GM10266 (cell line): Measurements from ENCODE around the gene PKP3.
"Not testable (repeated sequence)": the region's sequence is repeated elsewhere in the genome, so short reads cannot be mapped to it uniquely, and the experiment has no call there.

Experiments
- DNase-seq: peaks from one replicate; pipeline ENCODE4 v3.0.0; 2012; ENCODE audit errors: extremely low spot score
- TF ChIP-seq, protein P1 (sequence below): IDR thresholded peaks from 2 replicates; pipeline ENCODE4 v1.5.1; 2012; ENCODE audit warnings: mild to moderate bottlenecking, low read depth; ENCODE audit not compliant: control insufficient read depth, insufficient read depth; ENCODE audit errors: missing control alignments

The PKP3 gene

DNA sequence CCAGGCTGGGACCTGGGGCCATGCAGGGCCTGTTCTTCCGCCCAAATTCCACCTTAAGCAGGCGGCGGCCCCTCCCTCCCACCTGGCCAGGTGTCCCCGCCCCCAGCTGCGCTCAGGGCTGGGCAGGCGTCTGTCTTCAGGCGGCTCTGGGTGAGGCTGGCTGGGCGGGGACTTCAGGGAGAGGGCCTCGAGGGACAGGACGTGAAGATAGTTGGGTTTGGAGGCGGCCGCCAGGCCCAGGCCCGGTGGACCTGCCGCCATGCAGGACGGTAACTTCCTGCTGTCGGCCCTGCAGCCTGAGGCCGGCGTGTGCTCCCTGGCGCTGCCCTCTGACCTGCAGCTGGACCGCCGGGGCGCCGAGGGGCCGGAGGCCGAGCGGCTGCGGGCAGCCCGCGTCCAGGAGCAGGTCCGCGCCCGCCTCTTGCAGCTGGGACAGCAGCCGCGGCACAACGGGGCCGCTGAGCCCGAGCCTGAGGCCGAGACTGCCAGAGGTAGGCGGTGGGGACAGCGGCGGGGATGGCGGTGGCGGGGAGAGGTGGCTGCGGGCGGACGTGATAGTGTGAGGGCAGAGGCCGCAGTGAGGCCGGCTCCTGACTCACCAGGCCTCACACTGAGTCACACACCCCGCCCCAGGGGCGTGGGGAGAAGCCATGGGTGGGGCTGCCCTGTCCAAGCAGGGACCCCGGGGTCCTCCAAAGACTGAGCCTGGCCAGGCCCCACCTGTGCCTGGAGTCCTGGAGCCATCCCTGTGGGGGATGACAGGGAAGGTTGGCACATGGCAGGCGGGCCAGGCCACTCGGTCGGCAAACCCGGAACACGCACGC, at the start of gene PKP3:
Gene PKP3, plus strand, starts transcription at position 176 of the 824 bp plus-strand sequence. Its CDS starts 84 bp downstream, at position 260.
- no peak for DNase-seq
- TF ChIP-seq, protein P1, sequence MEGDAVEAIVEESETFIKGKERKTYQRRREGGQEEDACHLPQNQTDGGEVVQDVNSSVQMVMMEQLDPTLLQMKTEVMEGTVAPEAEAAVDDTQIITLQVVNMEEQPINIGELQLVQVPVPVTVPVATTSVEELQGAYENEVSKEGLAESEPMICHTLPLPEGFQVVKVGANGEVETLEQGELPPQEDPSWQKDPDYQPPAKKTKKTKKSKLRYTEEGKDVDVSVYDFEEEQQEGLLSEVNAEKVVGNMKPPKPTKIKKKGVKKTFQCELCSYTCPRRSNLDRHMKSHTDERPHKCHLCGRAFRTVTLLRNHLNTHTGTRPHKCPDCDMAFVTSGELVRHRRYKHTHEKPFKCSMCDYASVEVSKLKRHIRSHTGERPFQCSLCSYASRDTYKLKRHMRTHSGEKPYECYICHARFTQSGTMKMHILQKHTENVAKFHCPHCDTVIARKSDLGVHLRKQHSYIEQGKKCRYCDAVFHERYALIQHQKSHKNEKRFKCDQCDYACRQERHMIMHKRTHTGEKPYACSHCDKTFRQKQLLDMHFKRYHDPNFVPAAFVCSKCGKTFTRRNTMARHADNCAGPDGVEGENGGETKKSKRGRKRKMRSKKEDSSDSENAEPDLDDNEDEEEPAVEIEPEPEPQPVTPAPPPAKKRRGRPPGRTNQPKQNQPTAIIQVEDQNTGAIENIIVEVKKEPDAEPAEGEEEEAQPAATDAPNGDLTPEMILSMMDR: no peak

- no peak for DNase-seq
- TF ChIP-seq, protein P1: no peak
Observed at GRCh38 chr11:344836-345578, 49.0 kb upstream of the PKP3 start.

DNA sequence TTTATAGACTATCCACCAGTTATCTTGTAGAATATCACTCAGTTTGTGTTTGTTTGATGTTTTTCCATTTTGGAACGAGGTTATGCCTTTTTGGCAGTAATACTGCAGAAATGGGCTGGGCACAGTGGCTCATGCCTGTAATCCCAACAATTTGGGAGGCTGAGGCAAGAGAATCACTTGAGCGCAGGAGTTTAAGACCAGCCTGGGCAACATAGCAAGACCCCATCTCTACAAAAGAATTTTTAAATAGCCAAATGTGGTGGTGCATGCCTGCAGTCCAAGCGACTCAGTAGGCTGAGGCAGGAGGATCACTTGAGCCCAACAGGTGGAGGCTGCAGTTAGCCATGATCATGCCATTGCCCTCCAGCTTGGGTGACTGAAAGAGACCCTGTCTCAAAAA, 47.5 kb upstream of the PKP3 start:
- no peak for DNase-seq
- TF ChIP-seq, protein P1: no peak

GRCh38 chr11:349270-349954, 44.6 kb upstream of the PKP3 start:
- not testable (repeated sequence) for DNase-seq

DNA sequence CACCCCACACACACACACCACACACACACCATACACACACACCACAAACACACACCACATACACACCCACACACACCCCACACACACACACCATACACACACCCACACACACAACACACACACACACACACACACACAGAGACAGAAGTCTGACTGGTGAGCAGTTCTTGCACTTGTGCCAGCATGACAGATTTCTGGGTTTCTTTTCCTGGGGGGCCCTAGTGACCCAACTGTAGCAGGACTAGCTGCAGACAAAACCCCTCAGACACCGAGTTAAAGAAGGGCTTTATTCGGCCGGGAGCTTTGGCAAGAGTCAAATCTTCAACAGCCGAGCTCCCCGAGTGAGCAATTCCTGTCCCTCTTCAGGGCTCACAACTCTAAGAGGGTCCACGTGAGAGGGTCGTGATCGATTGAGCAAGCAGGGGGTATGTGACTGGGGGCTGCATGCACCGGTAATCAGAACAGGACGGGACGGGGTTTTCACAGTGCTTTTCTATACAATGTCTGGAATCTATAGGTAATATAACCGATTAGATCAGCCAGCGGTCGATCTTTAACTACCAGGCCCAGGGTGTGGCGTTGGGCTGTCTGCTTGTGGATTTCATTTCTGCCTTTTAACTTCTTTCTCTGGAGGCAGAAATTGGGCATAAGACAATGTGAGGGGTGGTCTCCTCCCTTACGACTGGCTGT, 43.8 kb upstream of the PKP3 start:
- DNase-seq: not testable (repeated sequence)

GRCh38 chr11:350723-351255, 43.2 kb upstream of the PKP3 start:
- TF ChIP-seq, protein P1: no peak
- DNase-seq: no peak

DNA sequence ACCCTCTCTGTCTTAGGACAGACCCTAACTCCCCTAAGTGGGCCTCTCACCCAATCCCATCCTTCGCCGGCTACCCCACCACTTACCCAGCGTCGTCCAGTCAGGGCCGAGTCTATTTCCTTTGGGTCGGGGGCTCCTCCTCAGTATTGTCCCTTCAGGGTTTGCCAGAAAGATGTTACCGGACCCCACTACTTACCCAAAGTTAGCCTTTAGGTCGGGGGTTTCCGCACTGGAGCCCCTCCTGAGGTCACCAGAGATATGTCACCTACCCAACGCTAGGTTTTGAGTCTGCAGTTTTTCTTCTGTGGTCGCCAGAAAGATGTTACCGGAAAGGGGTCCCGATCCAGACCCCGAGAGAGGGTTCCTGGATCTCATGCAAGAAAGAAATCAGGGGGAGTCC, 42.6 kb upstream of the PKP3 start:
- TF ChIP-seq, protein P1: no peak
- no peak for DNase-seq
